Uterus (tissue), 4 donors: ENCODE results near the gene TRIM8. TPM values are rescaled to one million over a fixed set of nuclear protein-coding genes. Genes with fewer than 3 reads are reported as not detected.

Experiments used
- DNase-seq, 2 donors: peaks; one replicate each; pipeline ENCODE4 v3.0.0-alpha.2; 2019 to 2020
- H3K27ac ChIP-seq, 2 donors: fragments of 200-600 bp; sonication (generic); 1 replicate in 1 of 2; 2 replicates in 1 of 2; pipeline ENCODE4 v1.5.1; 2016 to 2018
- H3K27me3 ChIP-seq, 2 donors: fragments of 200-600 bp; sonication (generic); one replicate each; pipeline ENCODE4 v1.5.1; 2018 to 2019; ENCODE audit warnings: control low read depth in 1 of 2
- H3K36me3 ChIP-seq, 2 donors: fragments of 200-600 bp; sonication (generic); one replicate each; pipeline ENCODE4 v1.5.1; 2019; ENCODE audit warnings: control low read depth in 1 of 2
- H3K4me1 ChIP-seq, 2 donors: fragments of 200-600 bp; sonication (generic); one replicate each; pipeline ENCODE4 v1.5.1; 2018 to 2019; ENCODE audit warnings: control low read depth in 1 of 2
- H3K4me3 ChIP-seq, 2 donors: fragments of 200-600 bp; sonication (generic); 1 replicate in 1 of 2; 2 replicates in 1 of 2; pipeline ENCODE4 v1.5.1; 2018 to 2019; ENCODE audit warnings: mild to moderate bottlenecking in 1 of 2
- H3K9me3 ChIP-seq, 2 donors: fragments of 200-600 bp; sonication (generic); one replicate each; pipeline ENCODE4 v1.5.1; 2019; ENCODE audit warnings: control low read depth in 1 of 2
- POLR2A ChIP-seq, 2 donors: fragments of 450-650 bp; IDR thresholded peaks; one replicate each; pipeline ENCODE4 v1.6.1; 2016; ENCODE audit warnings: antibody characterized with exemption in 2 of 2, mild to moderate bottlenecking in 1 of 2, moderate library complexity in 1 of 2
- intact Hi-C: fragments of 100-400 bp; cut with DNase I; formaldehyde crosslinking; loops from one replicate; pipeline ENCODE4 v1.15.1; 2023; ENCODE audit warnings: low total_unique reads
- total RNA-seq, 4 donors: library from RNA; depleted of rRNA in 3 of 4; stranded (reverse); fragments of >200 nt in 3 of 4; gene quantifications; one replicate each; pipeline versions ENCODE4 v1.1.0 to v1.2.4, GENCODE V29; 2014 to 2023
- TF ChIP-seq, protein P1 (sequence below), 4 experiments: fragments of 200-600 bp in 2 of 4; fragments of 450-650 bp in 2 of 4; sonication (generic) in 2 of 4; IDR thresholded peaks; one replicate each; pipeline ENCODE4 v1.5.1; 2016 to 2019; ENCODE audit warnings: antibody characterized with exemption in 4 of 4, mild to moderate bottlenecking in 2 of 4, moderate library complexity in 1 of 4
- donor health status: DM: yes; HTN: yes; CAD: no.

TRIM8 gene
- total RNA-seq, 4 donors from 2014 or later: 71.2 to 119 (median 102) TPM

DNA sequence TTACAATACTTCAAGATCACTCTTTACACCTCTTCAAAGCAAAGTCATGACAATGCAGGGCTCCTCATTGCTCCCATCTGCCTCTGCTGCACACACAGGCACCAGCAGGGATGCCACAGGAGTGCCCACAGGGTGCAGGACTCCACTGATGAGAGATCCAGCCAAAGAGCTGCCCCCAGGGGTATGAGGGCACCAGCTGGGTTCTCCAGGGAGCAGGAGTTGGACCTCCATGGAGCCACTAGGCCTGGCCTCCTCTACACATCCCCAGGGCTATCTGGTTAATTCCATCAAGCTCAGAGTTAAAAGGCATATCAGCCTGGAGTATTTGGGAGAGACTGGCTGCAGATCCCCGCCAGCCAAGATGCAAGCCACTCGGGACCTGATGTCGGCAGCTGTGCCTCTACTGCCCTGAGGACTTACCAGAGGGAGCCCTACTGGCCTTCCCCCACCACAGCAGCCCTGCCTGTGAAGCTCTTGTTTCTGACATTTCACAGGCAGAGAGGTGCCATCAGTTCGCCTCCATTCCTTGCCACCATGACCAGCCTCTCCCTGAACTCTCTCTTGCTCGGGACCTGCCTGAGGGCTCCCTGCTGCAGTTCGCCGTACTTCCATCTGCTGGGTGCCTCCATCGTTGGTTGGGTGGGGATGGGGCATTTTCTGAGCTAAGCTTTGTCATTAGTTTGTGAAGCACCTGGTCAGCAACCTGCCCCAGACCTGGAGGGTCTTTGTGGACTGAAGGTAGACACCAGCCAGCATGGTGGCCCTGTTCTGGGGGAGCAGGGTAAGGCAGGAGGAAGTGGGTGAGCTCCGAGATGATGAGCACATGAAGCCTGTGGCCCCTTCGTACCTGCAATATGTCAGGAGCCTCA lies 12.5 kb upstream of the TRIM8 start:
- no peak overlapping the region for H3K4me3 ChIP-seq
- intact Hi-C loops: no loop called here
- peaks cover 16 to 31% of the 10 kb centered on the region in 2 donors for H3K4me1 ChIP-seq
- H3K27ac ChIP-seq: peak overlapping the region in 1 of 2 donors; percentile 70
- TF ChIP-seq POLR2A (IDR thresholded peaks at IDR 0.05): no peak
- TF ChIP-seq, protein P1, sequence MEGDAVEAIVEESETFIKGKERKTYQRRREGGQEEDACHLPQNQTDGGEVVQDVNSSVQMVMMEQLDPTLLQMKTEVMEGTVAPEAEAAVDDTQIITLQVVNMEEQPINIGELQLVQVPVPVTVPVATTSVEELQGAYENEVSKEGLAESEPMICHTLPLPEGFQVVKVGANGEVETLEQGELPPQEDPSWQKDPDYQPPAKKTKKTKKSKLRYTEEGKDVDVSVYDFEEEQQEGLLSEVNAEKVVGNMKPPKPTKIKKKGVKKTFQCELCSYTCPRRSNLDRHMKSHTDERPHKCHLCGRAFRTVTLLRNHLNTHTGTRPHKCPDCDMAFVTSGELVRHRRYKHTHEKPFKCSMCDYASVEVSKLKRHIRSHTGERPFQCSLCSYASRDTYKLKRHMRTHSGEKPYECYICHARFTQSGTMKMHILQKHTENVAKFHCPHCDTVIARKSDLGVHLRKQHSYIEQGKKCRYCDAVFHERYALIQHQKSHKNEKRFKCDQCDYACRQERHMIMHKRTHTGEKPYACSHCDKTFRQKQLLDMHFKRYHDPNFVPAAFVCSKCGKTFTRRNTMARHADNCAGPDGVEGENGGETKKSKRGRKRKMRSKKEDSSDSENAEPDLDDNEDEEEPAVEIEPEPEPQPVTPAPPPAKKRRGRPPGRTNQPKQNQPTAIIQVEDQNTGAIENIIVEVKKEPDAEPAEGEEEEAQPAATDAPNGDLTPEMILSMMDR (IDR thresholded peaks at IDR 0.05): no peak
- H3K36me3 ChIP-seq: no peaks in the 10 kb centered on the region
- no peaks in the 10 kb centered on the region for H3K9me3 ChIP-seq
- H3K27me3 ChIP-seq: no peaks in the 10 kb centered on the region
- DNase-seq: no peak

DNA sequence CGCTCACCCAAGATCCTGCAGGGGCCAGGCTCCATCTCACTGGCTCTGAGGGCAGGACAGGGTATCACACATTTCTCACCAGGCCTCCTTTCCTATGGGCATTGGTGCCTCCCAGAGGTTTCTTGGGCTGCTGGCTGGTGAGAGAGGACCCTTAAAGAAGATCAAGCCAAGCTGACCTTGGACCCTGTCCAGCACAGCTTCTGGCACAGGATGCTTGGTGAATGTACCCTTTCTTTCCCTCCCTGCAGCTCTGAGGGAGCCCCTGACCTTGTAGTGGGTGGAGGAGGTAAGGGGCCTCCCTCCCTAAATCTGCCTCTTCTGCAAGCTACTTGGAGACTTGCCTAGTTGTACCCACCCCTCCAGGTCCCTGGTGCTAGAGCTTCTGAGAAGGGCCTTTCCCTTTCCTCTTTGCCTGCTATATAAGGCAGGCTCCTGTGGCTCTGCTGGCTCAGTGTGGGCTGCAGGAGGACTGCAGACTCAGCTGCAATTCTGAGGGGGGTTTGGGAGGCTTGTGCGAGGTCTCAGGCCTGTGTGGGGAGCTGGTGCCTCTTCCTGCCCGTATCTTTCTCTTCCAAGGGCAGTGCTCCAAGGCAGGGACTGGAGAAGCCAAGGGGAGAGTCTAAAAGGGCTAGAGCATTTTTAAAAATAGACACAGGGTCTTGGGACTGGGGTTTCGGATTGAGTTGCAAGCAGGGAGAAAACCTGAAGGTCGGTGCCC lies 11.7 kb upstream of the TRIM8 start:
- H3K4me1 ChIP-seq: peaks cover 11 to 25% of the 10 kb centered on the region in 2 donors
- intact Hi-C loops: no loop called here

DNA sequence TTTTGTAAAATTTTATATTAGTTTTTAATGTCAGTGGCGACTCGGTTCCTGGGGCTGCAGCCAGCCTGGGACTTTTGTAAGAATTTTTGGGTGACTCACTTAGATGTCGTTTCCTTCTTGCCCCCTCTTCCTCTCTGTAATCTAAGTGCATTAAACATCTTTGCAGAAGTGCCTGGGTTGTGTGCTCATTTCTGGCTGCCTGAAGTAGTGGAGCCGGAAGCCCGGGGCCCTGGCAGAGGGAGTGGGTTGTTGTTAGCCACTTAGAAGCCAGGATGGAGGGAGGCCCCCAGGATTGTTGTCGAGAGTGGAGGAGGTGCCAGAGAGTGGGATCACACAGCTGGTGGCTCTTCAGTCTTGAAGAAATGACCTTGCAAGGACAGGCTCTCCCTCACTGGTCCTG lies 11.0 kb upstream of the TRIM8 start:
- Histone ChIP-seq H3K27me3 (no peaks in the 10 kb centered on the region), H3K4me1 (peaks cover 6 to 19% of the 10 kb centered on the region in 2 donors), H3K36me3 (no peaks in the 10 kb centered on the region), H3K4me3 (no peak overlapping the region), H3K27ac (peak overlapping the region; percentile 64 to 70), H3K9me3 (no peaks in the 10 kb centered on the region)
- TF ChIP-seq, protein P1 (IDR thresholded peaks at IDR 0.05): no peak
- no peak for TF ChIP-seq POLR2A (IDR thresholded peaks at IDR 0.05)
- no peak for DNase-seq
- intact Hi-C loops: no loop called here

More for the DNA sequence above, 11.7 kb upstream of the TRIM8 start:
- Histone ChIP-seq H3K4me3 (no peak overlapping the region), H3K9me3 (no peaks in the 10 kb centered on the region), H3K36me3 (no peaks in the 10 kb centered on the region), H3K27ac (peak overlapping the region; percentile 64 to 70), H3K27me3 (no peaks in the 10 kb centered on the region)
- DNase-seq: peak in 1 of 2 donors; percentile 48
- TF ChIP-seq, protein P1 (IDR thresholded peaks at IDR 0.05): no peak
- no peak for TF ChIP-seq POLR2A (IDR thresholded peaks at IDR 0.05)

DNA sequence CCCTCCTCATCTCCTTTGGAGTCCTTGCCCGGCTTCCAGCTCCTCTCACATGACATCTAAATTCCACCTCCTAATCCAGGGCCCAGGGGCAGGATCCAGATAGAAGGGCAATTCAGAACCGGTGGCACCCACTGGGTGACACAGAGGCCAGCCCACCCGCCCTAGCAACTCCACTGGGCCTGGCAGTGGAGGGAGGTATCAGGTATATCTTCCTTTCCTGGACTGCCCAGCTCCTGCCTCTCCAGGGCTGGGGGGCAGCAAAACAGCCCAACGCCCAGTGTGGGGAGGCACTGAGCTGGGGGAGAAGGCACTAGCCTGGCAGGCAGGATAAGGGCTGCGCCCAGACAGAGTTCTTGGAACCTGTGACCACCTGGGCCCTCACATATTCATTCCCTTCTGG lies 10.4 kb upstream of the TRIM8 start:
- Histone ChIP-seq H3K4me3 (no peak overlapping the region), H3K36me3 (no peaks in the 10 kb centered on the region), H3K27ac (peak overlapping the region; percentile 64 to 70), H3K4me1 (peaks cover 6 to 15% of the 10 kb centered on the region in 2 donors), H3K9me3 (no peaks in the 10 kb centered on the region), H3K27me3 (no peaks in the 10 kb centered on the region)
- DNase-seq: no peak
- TF ChIP-seq, protein P1 (IDR thresholded peaks at IDR 0.05): no peak
- TF ChIP-seq POLR2A (IDR thresholded peaks at IDR 0.05): no peak
- intact Hi-C loops: no loop called here

DNA sequence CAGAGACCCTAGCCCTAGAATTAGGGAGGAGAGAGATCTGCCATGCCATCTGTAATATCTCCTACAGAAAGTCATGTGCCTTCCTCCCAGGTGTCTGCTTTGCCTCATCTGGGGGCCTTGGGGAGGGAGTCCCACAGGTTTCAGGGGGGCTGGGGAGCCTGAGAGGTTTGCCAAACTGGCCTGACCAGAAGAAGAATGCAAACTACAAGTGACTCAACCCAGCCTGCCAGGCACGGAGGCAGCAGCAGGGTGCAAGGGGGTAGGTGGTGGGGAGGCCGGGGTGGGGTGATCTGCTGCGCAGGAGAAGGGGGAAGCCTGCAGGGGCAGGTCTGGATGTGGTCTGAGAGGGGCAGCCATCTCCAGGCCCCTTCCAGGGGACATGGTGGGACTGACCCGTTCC lies 9.6 kb upstream of the TRIM8 start:
- Histone ChIP-seq H3K36me3 (no peaks in the 10 kb centered on the region), H3K4me1 (peaks cover 6 to 15% of the 10 kb centered on the region in 2 donors), H3K4me3 (no peak overlapping the region), H3K27ac (peak overlapping the region in 1 of 2 donors; percentile 0), H3K27me3 (no peaks in the 10 kb centered on the region), H3K9me3 (no peaks in the 10 kb centered on the region)
- intact Hi-C loops: no loop called here
- no peak for DNase-seq
- TF ChIP-seq, protein P1 (IDR thresholded peaks at IDR 0.05): no peak
- no peak for TF ChIP-seq POLR2A (IDR thresholded peaks at IDR 0.05)
